ENCODE data around the gene SHISA4.

The SHISA4 gene

DNA sequence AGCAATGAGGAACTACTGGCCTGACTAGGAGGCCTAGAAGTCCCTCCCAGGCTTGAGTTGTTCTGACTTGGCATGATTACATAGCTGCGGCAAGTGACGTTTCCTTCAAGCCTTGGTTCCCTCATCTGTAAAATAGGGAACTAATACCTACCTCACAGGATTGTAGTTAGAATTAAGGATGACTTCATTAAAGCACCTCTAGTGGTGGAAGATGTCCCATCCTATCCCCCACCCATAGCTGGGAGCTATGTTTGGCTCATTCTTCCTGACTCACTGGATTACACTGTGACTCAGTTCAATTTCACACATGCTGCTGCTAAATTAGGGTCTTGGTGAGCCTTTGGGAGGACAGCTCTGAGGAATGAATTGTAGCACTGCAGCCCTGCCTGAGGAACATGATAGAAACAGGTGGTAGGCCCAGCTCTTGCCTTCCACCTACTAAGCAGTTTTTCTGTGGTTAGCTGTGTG is 6.0 kb upstream of the SHISA4 start:
- DNase-seq: no peak

DNA sequence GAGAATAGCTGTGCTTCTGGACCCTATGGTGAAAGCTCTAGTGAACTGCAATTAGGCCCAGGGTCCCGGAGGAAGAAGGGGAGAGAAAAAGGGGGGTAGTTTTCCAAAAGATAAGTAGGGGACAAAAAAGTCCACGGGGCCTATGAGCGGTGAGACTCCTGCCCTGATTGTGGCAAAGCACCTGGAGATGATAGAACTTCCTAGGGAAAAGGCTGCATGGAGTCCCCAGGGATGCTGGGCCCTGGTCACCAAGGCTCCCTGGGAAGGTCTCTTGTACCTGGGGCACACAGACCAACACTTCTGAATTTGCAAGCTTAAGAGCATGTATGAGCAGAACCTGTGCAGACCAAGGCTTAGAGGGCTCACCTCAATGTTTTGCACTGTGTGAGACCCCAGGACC is 5.4 kb upstream of the SHISA4 start:
- no peak for DNase-seq

GRCh38 chr1:201883786-201884185 is 4.9 kb upstream of the SHISA4 start:
- DNase-seq: no peak

- DNase-seq: no peak
Observed at GRCh38 chr1:201884425-201884824, 4.3 kb upstream of the SHISA4 start.

DNA sequence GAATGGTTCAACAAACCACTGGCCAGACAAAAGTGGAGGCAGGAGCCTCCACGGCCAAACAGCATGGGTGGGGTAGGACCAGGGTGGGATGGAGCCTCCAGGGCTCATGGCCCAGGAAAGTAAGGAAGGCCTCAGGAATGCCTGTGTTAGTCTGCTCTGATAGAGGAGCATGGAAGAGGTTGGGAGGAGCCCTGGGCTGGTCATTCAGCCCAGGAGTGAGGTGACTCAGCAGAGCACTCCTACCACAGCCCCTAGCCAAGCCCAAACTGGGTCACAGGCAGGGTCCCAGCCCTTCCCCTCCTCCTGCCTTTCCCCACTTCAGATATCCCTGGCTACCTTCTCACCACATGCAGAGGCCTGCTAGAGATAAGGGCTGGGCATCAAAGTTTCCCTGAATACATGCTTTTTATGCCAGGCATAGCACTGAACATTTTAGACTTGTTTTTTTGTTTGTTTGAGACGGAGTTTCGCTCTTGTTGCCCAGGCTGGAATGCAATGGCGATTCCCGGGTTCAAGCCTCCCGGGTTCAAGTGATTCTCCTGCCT is 3.1 kb upstream of the SHISA4 start:
- DNase-seq: no peak

DNA sequence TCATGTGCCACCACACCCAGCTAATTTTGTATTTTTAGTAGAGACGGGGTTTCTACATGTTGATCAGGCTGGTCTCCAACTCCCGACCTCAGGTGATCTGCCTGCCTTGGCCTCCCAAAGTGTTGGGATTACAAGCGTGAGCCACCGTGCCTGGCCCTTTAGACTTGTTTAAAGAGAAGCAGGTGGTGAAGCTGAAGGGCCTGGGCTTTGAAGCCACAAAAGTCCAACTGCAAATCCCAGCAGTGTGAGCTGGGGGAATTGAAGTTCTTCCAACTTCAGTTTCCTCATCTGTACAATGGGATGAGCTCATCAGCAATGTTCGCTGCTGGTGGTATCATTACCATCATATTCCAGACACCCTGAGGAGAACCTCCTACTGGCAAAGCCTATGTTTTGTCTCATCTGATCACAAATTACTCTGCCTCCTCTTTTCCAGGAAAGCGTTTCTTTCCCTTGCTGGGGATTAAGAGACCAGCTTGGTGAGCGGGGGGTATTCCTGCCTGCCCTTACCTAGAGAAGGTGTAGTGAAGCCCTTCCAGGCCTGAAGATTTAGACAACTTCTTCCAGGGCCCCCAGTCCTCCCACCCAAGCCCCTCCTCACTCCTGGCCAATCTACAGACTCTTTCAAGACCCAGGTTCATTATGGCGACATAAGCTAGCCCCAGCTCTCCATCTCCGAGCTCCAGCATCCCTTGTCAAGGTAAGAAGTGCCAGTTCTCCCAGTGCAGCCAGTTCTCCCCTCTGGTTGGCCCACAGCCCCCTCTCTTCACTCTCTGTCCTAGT is 2.4 kb upstream of the SHISA4 start:
- DNase-seq: no peak

GRCh38 chr1:201887116-201887866 is 1.4 kb upstream of the SHISA4 start:
- no peak for DNase-seq

- no peak for DNase-seq
Observed at GRCh38 chr1:201889090-201889968, 631 bp downstream of the SHISA4 start.

GRCh38 chr1:201890223-201890622 is 1.5 kb downstream of the SHISA4 start:
- no peak for DNase-seq

GRCh38 chr1:201890806-201891450 is 2.2 kb downstream of the SHISA4 start:
- DNase-seq: no peak

DNA sequence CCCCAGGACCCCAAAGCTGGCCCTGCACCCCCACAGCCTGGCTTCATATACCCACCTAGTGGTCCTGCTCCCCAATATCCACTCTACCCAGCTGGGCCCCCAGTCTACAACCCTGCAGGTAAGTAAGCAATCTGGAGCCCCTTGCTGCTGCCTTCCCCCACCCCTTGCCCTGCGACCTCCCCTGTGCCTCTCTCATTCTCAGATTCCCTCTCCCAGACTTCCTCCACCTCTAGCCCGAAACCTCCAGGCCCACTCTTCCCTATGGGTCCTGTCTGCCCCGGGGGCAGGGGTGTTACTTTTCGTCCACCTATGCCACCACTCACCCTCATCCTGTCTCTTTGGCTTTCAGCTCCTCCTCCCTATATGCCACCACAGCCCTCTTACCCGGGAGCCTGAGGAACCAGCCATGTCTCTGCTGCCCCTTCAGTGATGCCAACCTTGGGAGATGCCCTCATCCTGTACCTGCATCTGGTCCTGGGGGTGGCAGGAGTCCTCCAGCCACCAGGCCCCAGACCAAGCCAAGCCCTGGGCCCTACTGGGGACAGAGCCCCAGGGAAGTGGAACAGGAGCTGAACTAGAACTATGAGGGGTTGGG is 2.9 kb downstream of the SHISA4 start:
- no peak for DNase-seq

- no peak for DNase-seq
Observed at GRCh38 chr1:201892211-201892610, 3.5 kb downstream of the SHISA4 start.

DNA sequence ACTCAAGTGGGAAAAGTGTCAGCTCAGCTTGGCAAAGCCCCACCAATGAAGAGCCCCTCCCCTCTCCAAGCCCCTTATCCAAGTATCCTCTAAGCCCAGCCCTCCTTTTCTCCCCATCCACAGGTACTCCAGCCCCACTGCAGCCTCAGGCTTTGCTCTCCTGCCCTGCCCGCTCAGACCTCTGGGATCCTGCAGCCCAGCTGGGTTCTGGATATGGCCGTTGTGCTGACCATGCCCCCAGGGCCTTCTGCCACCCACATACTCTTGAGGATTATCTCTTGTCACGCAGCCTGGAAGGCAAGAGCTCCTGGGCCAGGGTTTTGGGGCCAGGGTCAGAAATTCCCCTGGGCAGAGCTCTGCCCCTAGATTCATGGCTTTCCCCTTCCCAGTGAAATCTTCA is 4.7 kb downstream of the SHISA4 start:
- DNase-seq: no peak

- DNase-seq: no peak
Observed at GRCh38 chr1:201894343-201895119, 5.8 kb downstream of the SHISA4 start.

- no peak for DNase-seq
Observed at GRCh38 chr1:201895120-201895665, 6.5 kb downstream of the SHISA4 start.

DNA sequence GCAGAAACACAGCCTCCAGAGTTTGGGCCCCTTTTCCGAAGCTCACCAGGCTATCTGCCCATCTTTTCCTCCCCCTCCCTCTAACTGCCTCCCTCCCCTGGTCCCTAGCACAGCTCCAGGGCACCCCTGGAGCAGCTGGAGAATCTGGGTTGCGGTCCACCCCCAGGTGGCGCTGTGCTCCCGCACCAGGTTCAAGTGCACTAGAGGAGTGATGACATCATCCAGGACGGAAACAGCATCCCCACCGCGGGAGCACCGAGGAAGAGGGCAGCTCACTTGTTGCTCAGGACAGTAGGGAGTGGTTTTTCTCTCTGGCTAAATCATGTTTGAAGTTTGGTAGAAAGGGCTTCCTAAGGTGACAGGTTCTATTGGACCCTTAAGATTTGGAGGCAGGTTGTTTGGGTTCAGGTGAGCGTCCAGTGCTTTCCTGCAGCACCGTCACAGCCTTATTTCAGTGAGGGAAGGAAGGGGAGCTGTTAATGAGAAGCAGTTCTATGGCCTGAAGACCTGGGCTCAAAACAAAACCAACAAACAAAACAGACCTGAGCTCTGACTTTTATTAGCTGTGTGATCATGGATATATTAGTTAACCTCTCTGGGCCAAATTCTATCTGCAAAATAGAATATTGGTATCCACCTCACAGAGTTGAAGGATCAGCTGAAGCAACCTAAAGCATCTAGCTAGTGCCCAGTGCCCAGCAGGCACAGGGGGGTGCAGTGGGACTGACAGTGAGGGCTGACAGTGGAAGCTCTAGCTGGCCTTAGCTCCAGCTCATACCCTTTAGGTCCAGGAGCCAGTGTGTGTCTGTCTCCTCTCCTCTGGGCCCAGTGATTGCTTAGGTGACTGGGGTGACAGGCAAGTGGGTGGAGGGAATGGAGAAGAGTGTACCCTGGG is 7.5 kb downstream of the SHISA4 start:
- peak; percentile 91 for DNase-seq

- DNase-seq: no peak
Observed at GRCh38 chr1:201896951-201897391, 8.3 kb downstream of the SHISA4 start.

DNA sequence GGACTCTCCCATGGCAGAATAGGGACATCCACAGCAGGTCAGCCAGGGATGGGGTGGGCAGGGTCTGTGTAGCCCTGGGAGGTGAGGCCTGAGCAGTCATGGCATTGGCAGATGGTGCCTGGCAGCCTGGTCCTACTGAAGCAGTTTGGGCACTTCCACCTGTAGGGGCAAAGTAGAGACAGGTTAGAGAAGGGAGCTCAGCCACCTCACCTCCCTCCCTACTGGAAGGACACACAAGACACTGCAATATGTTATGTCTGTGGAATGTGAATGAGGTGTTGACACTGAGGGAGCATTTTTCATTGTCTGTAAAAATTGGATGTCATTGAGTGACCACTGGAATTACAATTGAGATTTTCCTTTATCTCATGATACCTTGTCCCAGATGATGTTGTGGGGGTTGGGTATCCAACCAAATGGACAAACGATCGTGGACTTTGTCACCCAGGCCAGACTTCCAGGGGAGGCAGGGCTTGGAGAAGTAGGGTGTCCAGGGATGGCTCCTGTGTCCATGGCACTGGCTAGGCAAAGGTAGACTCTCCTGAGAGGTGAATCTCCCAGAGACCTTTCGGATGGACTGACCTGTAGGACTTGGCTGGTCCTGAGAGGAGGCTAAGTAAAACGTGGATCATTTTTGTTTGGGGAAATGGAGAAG is 9.7 kb downstream of the SHISA4 start:
- no peak for DNase-seq

- no peak for DNase-seq
Observed at GRCh38 chr1:201898992-201899391, 10.3 kb downstream of the SHISA4 start.

All from right hindlimb (tissue), 1 donor.